Measurements from ENCODE around the gene MED13L.

Gene MED13L

DNA sequence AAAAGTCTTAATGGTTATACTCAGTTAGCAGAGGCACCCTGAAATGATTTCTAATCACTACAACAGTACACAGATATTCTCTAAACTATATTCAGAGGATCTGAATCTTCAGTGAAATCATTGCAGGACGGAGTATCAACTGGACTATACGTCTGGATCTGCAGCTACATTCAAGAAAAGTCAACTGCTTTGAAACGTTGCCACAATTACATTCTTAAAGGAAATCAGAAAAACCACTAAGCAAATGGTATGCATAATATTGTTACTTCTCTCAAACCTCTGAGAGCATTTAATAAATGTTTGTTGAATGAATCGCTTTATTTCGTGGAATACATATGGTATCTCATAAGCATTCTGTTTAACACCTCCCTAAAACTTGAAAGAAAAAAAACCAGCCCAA, 67.4 kb downstream of the MED13L start:
- no peak for DNase-seq

DNA sequence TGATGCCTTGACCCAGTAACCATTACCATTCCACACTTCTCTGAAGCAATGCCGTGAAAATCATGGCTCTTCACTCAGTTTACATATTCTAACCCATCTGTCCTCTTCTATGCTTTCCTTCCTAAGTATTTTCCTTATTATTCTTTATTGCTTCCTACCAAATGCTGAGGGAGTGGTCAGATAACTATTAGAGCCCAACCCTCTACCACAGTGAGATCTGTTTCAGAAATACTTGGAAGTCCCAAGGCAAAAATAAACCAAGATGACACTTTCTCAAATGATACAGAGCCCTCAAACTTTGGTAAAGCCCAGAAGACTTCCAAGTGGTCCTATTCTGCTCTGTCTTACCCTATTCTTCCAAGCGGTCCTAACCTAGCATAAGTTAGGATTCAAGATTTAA, 68.0 kb downstream of the MED13L start:
- DNase-seq = no peak

DNA sequence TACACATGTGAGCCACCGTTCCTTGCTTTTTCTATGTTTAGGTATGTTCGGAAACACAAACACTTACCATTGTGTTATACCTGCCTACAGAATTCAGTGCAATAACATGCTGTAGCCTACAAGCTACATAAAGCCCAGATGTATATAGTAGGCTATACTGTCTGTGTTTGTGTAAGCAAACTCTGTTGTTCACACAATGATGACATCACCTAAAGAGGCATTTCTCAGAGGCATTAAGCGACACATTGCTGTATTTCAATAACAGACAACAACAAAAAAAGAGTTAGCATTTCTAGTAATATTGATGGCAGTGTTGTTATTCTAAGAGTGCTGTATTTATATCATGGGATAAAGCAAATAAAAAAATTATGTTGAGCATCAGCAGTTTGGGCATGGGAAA, 70.2 kb downstream of the MED13L start:
- DNase-seq = no peak

DNA sequence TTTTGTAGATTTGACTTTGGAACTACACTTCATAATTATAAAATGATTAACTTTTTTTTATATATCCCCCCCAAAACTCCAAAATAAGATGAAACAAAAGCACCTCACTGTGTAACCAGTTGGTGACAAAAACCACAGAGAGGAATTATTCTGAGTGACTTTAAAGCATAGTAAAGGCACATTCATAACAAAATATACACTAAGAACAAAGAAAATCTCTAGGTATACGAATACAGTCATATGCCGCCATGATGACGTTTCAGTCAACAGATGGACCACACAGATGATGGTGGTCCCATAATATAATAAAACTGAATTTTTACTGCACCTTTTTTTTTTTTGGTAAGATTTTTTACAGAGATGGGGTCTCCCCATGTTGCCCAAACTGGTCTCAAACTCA, 70.7 kb downstream of the MED13L start:
- DNase-seq = no peak

DNA sequence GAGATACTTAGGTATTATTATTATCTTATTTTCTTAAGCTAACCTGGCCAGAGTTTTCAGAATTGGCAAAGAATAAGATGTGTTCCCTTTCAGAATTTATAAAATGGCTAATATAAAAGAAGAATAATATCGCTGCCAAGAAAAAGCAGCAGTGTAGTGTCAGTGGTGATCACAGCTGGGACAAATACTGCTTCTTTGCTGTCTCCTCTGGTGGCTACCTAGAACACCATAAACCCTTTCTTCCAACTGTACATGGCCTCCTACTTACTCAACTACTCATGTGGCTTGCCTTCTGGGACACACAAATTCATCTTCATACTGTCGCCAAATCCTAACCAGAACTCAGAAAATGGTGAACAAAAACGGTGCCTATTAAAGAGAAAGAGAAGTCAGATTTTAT, 72.7 kb downstream of the MED13L start:
- DNase-seq = no peak

DNA sequence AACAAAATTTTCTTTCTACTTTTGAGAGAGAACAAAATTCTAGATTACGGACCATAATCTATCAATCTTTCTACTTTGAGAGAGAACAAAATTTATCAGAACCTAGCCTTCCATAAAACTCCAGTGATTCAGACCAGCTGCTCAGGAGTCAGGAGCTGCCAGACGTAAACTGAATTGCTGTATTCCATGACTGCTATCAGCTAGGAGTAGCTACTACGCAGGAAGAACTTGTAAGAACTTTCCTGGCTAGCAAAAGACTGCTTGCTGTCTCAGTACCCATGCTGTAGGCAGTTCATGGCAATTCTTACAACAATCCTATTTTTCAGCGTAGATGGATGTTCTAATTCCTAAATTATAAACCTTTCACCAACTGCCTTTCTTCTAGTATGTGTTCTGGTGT, 73.3 kb downstream of the MED13L start:
- no peak for DNase-seq

DNA sequence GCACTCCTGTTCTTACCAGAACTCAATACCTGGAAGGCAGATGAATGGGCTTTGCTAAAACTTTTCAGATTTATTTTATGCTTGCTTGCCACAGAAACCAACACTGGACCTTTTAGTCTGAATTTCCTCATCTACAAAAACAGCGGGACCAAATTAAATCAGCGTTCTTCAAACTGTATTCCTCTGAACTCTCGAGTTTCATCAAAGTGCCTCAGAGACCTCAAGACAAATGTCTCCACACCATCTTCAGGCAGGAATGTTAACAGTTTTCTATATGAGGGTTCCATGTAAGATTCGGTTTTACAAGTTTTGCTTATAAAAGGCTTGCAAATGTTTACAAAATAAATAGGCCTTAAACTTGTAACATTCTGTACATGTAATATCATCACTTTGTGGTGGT, 74.6 kb downstream of the MED13L start:
- DNase-seq = no peak

DNA sequence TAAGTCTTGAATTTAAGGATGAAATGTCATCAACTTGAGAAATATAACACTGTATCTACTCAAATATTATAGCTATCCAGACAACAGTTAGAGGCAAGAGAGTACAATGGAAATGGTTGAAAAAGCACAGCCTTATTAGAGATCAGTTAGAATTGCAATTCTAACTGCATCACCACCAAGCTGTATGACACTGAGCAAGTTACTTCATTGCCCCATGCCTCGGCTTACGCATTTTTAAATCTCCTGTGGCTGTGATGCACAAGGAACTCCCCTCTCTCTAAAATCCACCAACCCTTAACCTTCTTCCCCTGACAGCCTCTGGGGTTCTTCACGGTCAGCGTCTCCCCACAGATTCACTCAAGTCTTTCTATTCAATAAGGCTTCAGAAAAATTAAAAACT, 75.1 kb downstream of the MED13L start:
- no peak for DNase-seq

DNA sequence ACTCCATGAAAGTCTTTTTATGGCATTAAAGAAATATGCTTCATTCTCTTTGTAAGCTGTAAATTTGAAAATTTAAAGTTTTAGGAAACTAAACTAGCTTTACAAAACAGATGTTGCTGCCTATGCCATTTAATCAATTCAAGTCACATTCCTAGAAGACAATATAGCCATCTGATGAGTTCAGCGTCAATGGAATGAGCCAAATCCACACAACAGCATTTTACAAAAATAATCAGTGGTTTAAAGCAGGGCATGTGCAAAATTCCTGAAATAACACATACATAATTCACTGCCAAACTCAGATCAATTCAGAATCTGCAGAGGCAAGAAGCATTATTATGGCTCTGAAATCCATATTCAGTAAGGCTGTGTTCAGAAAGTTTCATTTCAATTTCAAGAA, 75.6 kb downstream of the MED13L start:
- DNase-seq = no peak

DNA sequence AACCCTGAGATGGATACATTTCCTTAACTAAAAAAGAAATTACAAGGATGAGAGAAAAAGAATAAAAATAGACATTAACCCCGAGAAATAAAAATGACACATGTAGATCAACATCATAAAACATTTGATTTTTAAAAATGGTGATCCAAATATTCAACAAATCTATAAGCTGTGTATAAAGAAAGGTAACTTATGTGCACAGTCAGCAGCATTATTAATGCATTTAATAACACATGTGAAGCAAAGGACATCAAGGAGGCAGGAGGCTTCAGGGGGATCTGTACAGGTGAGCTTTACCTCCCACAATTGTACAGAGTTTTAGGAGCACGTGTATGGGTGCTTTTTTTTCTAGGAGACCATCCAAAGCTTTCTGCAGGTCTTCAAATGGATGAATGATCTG, 76.1 kb downstream of the MED13L start:
- DNase-seq = no peak

DNA sequence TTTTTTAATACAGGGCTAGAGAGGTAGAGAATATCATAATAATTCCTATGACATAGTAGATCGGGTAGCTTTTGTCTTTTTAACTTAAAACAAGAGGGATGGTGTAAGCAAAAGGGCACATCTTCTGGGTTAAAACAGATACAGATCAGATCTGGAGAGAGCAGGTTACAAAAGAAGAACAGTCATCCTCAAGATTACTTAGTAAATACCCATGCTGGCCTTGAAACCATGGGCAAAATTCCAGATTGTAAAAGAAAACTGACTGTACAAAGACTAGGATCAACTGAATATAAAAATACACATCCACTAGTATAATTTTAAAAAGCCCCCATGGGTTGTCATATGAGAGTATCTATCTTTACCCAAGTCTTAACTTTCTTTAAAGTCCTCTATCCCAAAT, 76.7 kb downstream of the MED13L start:
- DNase-seq = no peak

DNA sequence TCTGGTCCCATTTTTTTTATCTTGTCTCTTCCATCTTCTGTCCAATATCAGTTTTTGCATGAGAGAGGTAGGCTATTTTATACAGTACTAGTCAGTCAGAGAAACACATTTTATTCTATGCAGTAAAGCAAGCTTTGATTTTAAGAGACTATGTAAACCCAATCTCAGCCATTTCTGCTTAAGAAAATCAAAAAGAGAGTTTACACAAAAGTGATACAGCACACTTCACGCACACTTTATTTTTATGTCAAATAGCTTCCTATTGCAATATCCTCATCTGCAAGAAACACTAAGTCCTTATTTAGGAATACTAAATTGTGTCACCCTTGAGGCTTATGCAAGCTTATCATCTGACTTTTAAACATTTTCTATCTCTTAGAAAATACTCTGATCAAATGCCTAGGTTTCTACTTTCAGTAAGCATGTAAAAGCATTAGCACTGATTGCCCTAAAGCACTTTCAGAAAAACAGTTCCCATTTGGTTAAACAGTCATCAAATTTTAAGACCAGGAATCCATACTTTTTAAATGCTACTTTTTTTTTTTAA, 78.3 kb downstream of the MED13L start:
- no peak for DNase-seq

DNA sequence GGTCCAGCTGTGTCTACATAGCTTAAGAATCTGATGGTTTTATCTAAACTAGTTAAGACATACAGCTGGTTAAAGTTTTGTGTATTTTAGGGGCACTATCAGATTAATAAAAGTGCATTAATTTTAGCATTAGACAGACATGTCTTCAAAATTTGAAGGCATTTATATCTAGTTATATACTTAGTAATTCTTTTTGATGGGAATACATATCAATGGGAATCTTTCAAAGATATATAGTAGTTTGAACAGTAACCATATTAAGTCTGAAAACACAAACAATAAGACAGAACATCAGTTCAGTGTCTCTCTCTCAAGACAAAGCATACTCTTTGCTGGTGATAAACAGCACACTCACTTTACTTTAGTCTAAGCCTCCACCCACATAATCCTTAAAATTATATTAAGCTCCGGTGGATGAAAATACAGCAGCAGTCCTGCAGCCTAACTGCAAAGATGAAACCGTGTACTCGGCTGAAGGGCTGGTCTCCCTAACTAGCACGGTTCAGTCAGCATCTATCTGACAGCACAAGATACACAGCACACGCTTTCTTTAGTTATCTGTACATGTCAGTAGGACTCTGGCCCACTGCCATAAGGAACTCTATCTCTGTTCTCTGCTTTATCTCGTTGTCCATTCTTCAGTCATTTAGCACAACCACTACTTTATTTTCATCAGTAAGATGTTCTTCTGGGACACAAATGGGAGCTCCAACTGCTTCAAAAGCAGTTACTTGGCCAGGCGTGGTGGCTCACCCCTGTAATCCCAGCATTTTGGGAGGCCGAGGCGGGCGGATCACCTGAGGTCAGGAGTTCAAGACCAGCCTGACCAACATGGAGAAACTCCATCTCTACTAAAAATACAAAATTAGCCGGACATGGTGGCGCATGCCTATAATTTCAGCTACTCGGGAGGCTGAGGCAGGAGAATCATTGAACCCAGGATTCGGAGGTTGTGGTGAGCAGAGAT, 80.5 kb downstream of the MED13L start:
- no peak for DNase-seq

DNA sequence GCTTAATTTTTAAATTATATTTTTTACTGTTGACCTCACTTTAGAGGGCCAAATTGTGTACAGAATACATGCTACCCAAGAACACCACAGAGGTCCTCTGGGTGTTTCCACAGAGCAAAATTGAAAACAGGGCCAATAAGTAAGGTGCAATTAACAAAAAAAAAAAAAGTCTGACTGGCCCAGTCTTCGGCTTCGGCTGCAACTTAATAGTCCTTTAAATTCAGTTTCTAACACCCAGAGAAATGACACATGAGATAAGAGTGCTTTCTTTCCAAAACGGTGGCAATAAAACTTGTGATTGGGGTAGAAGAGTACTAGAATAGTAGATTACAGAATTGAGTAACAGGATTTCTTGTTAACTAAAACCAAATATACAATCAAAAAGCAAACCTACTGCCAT, 81.3 kb downstream of the MED13L start:
- DNase-seq = no peak

DNA sequence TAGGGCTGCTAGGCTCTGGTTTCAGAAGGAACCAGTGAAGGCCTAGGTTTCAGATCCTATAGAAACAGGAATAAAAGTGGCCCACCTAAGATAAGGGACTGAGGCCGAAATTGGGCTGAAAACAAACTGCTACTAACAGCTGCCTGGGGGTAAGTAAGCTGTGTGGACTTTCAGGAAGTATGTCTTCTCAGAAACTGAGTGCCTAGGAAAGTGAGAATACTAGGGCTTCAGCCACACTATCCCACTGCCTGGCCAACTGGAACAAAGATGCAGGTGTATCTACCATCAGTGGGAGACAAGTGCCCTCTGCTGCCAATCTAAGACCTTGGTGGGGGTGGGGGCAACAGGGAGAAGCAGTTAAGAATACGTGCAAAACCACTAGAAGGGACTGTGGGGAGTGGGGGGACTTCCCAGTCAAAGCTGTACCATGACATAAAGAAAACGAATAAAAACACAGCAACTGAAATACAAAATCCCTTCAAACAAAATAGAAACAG, 82.5 kb downstream of the MED13L start:
- peak in 4 of 5 donors; percentile 6 to 62 (median 37) for DNase-seq

DNA sequence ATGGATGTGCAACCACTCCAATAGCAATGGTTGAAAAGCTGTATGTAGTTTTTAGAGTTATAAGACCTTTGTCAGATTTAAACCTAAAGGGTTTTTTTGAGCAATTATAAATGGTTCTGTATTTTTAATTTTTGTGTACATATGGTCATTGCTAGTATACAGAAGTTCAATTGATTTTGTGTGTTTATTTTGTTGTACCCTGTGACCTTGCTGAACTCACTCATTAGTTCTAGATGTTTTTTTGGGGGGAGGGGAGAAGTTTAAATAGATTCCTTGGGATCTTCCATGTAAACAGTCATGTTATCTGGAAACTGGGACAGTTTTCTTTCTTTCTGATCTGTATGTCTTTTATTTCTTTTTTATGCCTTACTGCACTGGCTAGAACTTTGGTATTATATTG, 87.8 kb downstream of the MED13L start:
- DNase-seq = no peak

DNA sequence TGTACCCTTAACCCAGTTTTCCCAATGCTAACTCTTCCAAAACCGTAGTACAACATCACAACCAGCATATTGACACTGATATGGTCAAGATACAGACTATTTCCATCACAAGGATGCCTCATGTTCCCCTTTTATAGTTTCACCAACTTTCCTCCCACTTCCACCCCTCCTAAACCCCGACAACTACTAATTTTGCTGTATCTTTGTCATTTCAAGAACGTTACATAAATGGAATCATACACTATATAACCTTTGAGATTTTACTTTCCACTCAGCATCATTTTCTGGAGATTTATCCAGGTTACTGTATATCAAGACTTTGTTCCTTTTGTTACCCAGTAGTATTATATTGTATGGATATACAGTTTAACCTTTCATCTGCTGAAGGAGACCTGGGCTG, 88.9 kb downstream of the MED13L start:
- DNase-seq = no peak

DNA sequence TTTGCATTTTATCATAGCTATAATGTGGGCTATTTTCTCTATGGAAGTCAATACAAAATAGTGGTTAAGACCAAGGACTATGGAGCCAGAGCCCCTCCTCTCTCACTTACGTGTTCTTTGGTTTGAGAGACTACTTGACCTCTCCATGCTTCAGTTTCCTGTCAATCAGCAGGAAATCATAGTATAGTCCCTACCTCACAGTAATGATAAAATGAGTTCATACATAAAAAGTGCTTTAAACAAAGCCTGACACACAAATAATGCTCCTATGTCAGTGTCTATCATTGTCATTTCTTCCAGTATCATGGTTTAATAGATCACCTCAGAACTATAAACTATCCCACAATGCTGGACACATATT, 90.4 kb downstream of the MED13L start:
- no peak for DNase-seq

DNA sequence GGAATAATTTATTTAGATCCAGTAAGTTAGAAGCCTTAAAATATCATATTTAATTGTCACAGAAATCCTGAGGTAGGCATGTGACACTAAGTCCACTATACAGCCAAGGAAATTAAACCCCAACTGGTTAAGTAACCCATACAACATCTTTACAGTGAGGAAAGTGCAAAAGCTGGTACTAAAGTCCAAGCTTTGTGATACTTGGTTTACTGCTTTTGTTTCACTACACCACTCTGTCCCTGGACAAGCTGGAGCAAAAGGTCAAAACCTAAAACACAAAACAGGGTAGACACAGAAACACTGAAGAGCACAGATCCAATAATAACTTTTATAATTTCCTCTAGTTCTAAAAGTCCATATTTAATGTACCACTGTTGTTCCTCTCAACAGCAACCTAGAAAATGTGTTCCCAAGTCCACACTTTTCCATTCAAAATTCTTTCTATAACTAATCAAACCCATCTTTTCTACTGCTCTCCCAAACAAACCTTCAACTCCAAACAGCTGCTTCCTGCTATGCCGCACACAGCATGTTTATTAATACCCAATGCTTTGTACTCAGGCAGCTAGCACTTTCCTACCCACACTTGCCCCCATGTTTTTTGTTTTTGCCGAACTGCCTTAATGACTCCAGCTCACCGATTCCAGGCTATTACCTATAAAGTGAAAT, 90.9 kb downstream of the MED13L start:
- no peak for DNase-seq

DNA sequence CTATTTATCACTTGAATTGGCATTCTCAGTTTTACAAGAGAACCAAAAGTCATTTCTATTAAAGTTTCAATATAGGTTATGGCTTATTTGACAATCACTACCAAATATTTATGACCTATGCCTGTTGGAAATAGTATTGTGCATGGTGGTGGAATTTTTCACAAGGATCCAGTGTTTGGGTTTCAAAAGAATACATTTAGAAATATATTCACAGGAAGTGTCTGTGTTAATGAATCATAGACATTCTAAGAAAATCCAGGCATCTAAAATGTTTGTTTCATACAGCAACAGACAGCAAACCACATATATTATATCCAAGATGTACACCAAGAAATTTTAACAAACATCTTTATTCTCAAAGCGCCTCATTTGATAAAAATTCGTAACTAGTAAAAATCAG, 92.7 kb downstream of the MED13L start:
- no peak for DNase-seq

DNA sequence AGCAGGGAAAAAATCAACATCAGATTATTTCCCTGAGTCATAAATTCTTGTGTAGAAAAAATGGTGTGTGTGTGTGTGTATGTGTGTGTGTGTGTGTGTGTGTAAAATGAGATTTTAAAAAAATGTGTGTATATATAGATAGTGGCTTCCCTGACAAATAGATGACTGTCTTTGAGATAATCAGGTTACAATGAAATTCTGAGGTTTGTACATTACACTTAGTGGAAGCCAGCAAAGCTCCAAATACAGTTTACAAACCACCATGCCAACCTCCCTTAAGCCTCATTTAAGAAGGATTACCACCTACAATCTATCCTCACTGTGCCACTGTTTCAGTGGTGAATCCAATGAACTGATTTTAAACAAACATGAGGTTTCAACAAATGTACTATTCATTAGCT, 93.8 kb downstream of the MED13L start:
- DNase-seq = no peak

DNA sequence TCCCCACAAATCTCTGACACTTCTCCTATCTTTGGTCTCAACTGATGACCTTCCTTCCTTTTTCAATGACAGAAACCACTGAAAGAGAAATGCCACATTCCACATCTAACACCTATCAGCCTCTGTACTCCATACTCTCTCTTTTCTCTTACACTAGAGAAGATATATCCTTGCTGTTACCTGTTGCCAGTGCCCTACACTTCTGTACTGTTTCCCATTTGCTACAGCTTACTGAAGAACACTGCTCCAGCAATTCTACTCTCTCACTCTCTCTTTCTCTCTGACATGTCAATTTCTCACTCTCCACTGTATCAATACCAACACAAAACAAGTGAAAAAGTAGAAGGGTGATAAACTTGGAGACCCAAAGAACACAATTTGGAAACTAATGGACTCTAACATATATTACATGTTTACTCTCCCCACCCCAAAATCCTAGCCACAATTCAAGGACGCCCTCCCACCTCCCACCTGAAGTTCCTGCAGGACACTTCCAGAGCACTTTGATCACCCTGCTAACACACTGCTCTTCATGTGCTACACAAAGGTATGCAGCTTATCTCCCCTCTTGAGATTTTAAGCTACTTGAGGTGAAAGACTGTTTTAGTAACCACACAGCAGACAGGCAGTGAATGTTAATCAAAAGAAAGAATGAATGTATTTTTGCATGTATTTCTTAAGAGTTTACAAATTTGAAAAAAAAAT, 95.0 kb downstream of the MED13L start:
- DNase-seq = no peak

DNA sequence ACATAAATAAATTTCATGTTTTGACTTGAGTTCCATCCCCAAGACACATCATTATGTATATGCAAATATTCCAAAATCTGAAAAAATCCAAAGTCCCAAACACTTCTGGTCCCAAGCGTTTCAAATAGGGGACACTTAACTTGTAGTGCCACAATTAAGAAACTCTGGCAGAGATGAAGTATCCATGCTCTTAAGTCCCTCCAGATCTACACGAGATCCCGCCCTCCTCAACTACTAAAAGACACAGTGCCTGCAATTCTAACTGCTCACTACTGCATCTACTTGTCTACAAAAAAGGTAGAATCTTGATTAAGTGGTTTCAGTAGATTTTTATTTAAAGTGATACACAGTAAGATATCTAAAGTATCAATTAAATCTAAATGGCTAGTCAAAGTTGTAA, 97.0 kb downstream of the MED13L start:
- DNase-seq = no peak

Data from T-helper 1 cell (primary cell).